CD4-positive, alpha-beta T cell treated with Interferon alpha-2 for 1 hour (primary cell): ENCODE results near the gene DVL1.
A peak's percentile ranks its signal among the peaks of the same experiment; 100 is the strongest.
"Not testable (repeated sequence)": the region's sequence is repeated elsewhere in the genome, so short reads cannot be mapped to it uniquely, and the experiment has no call there.

ENCODE experiments used
- DNase-seq, 2 donors: peaks; one replicate each; pipeline ENCODE4 v3.0.0-alpha.2; 2020 to 2022

Gene DVL1

DNA sequence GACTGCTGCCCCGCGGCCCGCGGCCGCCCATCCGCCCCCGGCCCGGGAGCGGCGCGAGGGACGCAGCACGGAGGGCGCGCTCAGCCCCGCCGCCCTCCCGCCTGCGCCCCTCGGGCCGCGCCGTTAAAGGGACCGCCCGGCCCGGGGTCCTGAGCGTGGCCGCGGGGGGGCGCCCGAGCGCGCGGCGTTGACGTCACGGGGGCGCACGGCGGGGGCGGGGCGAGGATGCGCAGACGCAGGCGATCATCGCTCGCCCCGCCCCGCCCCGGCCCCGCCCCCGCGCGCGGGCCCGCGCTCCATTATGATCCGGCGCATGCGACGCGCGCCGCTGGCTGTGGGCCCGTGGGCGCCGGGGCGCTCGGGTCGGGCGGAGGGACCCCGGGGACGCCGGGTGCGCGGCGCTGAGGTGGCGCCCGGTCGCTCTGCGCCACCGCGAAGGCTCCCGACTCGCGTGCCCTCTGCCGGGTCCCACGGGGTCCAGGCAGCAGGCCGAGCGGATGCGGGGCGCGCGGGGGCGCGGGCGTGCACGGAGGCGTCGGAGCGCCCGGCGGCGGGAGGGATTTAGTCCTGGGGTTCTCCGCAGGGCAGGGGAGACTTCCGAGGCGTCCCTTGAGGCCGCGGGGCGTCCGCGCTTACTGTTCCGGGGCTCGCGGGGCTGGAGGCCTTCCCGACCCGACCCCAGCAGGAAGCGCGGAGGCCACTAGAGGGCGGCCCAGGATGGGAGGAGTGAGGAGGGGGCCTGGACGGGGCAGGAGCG lies at the start of gene DVL1:
DVL1 (minus strand) TSS at position 163 of the 757 bp plus-strand sequence. CDS start 353 bp downstream, outside the sequence.
- peak; percentile 75 to 76 for DNase-seq

- DNase-seq = no peak
These were observed 49.5 kb upstream of the DVL1 start for GRCh38 chr1:1398677-1399186.

DNA sequence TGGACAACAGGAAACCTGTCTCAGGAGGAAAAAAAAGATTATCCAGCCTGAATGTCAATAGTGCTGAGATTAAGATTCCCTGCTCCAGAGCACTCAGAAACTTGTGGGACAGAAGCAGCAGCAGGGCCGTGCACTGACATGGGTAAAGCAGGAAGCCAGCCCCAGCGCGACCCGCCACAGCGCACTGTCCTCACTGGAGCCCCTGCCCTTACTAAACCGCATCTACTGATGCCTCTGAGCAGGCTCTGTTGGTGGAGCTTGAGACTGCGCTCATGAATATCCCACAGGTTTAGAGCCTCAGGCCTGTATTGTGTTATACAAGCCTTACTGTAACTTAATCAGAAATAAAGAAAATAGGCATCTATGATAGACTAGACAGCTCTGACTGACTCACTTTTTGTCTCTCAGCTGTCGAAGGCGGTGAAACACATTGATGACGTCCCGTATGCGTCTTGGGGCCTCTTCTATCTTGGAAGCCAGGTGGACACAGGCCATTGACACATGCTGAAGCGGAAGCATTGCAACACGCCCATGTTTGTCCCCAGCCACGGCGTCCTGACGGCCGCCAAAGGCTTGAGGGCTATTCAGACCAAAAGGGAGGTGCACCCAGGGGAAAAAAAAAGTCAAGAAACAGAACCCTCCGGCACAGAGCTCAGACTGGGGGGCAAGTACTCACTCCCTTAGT lies 48.8 kb upstream of the DVL1 start:
- DNase-seq = no peak

- no peak for DNase-seq
These were observed 45.9 kb upstream of the DVL1 start for GRCh38 chr1:1395166-1395565.

- no peak for DNase-seq
These were observed 44.9 kb upstream of the DVL1 start for GRCh38 chr1:1394116-1394515.

GRCh38 chr1:1393428-1393827 lies 44.2 kb upstream of the DVL1 start:
- no peak for DNase-seq

DNA sequence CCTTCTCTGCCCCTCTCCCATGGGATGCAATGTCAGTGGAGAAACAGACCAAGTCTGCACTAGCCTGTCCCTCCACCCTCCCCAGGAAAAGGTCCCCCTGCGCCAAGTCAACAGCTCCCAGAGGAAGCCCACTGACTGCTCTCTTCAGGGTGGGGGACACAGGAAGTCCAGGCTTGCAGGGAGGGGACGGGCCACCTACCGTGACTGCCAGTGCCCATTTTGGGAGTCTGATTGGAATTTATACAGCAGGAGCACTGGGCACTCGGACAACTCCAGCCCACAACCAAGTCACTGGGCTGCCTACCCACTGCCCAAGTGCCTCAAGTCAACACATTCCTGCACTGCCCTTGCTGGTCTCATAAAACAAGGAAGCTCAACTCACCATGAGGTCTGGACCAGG lies 43.8 kb upstream of the DVL1 start:
- no peak for DNase-seq

GRCh38 chr1:1391225-1391624 lies 42.0 kb upstream of the DVL1 start:
- DNase-seq = no peak

- no peak for DNase-seq
These were observed 41.5 kb upstream of the DVL1 start for GRCh38 chr1:1390675-1391074.

GRCh38 chr1:1388078-1388472 lies 38.9 kb upstream of the DVL1 start:
- DNase-seq = no peak

DNA sequence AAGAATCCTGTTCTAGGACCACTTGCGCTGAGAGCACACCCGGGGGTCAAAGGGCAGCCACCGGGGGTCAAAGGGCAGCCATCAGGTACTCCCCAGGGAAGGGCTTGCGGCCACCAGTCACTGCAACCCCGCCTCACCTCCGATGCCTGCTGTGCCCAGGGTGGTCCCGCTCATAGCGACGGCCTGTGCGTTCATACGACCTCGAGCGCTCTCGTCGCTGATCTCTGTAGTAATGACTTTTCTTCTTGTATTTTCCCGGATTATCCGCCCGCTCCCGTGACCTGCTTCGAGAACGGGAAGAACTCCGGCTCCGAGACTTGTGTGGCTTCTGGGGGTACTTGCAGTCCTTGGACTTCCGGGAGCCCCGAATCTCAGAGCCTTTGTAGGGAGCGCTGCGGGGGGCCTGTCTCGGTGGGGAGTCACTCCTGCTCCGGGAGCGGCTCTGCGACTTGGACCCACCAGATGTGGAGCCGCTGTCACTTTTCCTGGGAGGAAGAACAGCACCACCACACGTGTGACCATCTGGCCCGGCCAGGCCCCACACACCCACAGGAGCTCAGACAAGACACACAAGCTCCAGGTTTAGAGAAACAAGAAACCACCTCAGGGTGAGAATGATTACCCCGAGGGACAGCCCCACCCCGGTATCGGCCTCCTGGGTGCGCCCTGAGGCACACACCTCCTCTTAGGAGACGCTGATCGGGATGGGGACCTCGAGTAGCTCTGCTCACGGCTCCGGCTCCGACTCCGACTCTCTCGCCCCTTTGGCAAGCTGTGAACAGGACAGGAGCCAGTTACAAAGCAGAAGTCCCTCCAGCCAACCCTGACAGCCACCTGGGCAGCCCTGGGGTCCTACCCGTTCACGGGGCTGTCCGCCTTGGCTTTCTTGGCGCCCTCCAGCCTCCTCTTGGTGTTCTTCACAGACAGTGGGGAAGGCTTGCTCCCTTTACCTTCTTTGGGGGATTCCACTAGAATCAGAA lies 38.2 kb upstream of the DVL1 start:
- no peak for DNase-seq

DNA sequence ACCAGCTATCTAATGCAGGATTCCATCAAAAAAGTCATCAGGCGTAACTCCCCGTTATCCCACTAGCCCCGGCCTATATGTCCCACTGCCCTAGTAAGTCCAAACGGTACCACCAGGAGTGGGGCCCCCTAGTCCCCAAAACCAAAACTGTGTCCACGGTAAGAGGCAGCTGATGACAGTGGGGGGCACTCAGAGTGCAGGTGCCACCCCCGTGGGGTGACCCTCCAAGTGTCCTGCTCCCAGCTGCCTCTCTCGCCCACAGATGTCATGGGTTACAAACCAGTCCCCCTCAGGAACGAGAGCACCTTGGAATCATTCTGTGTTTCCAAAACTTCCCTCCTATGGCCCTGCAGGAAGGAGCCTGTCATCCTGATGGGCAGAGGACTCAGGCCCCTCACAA lies 36.7 kb upstream of the DVL1 start:
- no peak for DNase-seq

DNA sequence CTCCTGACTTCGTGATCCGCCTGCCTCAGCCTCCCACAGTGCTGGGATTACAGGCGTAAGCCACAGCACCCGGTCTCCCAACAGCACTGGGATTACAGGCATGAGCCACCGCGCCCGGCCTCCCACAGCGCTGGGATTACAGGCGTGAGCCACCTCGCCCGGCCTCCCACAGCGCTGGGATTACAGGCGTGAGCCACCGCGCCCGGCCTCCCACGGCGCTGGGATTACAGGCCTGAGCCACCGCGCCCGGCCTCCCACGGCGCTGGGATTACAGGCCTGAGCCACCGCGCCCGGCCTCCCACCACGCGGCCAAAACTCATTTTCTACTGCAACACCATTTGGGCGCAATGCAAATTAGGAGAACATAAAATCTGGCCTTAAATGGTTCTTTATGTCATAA lies 36.1 kb upstream of the DVL1 start:
- DNase-seq = not testable (repeated sequence)

DNA sequence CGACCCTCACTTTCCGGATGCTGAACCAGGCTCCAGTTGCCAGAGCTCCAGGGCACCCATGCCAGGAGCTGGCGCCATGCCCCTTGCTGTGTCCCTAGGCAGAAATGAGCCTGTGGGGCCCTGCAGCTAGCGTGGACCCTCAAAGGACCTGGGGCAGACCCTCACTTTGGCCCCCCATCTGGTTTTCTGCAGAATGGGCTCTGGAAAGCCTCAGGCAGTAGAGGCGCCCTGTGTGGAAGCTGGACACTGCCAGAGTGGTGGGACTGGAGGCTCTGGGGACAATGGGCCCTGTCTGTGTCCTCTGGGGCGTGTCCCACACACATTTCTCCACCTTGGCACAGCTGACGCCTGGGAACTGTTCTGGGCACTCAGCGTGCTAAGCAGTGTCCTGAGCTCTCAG lies 32.1 kb upstream of the DVL1 start:
- DNase-seq = no peak

- DNase-seq = no peak
These were observed 31.6 kb upstream of the DVL1 start for GRCh38 chr1:1380860-1381259.

DNA sequence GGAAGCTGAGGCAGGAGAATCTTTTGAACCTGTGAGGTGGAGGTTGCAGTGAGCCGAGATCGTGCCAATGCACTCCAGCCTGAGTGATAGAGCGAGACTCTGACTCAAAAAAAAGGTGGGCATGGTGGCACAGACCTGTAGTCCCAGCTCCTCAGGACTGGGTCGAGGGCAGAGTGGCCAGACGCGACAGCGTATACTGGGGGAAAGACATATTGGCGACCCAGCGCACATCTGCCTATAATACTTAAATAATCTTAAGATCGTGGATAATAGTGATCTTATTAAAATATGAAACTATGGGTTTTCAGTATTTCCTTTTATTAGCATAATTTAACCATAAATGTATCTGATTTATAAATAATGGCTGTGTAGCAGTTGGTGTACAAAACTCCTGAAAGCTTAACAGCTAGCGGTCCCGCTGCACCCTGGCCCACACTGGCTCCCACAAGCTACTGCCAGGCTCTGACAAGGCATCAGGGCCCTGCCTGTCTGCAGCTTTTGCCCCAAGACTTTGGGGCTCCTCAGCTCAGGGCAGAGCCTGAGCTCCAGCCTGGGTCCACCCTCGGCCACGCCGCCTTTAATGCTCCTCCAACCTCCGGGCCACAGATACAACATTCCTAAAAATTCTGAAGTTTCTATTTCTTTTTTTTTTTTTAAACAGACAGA lies 28.5 kb upstream of the DVL1 start:
- DNase-seq = no peak

DNA sequence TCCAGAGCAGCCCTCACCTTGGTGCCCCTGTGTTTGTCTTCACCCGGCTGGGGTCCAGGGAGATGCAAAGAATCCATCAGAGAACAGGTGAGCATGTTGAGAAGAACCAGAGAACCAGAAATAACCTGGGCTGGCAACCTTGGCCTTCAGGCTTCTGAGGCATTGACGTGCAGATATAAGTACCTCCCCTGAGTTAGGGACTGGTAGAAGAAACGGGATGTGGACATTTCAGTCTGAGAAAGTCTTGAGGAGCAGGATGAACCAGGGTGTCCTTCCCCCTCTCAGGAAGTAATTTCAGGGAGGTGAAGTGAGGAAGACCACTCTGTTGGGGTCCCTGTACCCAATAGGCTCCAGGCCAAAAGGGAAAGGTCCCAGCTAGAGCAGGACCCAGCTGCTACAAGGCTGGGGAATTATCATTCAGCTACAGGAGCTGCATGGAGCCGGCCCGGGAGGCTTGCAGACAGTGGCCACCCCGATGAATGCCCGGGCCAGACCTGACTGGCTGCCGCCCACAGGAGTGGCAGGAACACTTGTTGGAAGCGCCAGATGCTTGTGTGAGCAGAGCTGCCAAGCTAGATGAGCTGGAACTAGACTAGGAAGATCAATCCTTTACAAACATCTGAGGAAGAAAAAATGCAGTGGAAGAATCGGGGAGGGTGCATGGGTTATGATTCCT lies 27.5 kb upstream of the DVL1 start:
- no peak for DNase-seq

- peak; percentile 99 for DNase-seq
These were observed 25.9 kb upstream of the DVL1 start, which contains the start of gene AURKAIP1 for GRCh38 chr1:1374929-1375662. Gene AURKAIP1, minus strand, starts transcription at chr1:1375207. Its CDS starts 451 bp downstream, at chr1:1374756.

DNA sequence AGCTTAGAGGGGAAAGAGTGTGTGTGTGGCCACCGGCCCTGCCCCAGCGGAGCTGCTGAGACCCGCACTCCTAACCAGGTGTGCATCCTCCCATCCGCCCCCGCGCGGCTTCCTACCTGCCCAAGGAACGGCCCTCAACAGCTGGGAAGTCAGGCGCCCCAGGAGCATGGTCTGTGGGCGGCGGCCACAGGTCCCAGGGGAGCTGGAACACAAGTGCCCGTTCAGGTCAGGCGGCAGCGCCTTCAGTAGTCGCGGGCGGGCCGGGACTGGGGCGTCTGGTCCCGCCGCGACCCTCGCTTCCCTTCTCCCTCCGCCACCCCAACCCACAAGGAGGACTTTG lies 25.3 kb upstream of the DVL1 start:
- DNase-seq = no peak

DNA sequence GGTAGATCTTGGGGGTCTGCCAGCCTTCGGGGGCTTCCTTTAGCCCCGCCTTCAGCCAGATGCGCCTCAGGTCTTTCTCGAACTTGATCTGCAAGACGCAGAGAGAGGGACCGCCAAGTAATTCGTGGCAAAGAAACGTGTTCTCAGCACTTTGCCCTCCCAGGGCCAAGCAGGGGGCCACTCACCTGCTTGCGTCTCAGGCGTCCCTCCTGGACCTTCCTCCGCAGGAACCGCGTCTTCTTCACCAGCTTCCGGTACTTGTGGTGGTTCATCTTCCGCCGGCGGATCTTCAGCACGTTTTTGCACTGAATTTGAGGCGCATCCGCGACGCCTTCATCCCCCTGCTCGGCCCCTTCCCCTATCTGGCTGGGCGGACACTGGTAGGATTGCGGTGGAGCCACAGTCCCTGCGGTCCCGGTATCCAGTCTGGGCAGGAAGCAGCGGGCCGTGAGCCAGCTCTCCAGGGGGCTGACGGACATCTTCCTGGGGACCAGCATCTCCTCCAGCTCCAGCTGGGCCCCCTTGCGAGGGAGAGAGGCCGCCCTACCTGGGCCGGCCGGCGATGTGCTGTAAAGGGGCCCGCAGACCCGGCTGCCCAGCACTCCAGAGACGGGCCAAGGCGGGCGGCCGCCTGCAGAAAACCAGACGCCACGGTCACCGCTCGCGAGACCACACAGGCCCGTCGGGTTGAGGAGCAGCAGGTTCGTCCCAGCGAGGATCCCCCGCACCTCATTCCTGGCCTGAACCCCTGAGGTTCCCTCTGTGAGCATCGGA lies 24.8 kb upstream of the DVL1 start:
- DNase-seq = no peak
